Measurements from ENCODE around the gene RIMBP3C.
A peak's percentile ranks its signal among the peaks of the same experiment; 100 is the strongest.
"Not testable (repeated sequence)": the region's sequence is repeated elsewhere in the genome, so short reads cannot be mapped to it uniquely, and the experiment has no call there.

Gene RIMBP3C

DNA sequence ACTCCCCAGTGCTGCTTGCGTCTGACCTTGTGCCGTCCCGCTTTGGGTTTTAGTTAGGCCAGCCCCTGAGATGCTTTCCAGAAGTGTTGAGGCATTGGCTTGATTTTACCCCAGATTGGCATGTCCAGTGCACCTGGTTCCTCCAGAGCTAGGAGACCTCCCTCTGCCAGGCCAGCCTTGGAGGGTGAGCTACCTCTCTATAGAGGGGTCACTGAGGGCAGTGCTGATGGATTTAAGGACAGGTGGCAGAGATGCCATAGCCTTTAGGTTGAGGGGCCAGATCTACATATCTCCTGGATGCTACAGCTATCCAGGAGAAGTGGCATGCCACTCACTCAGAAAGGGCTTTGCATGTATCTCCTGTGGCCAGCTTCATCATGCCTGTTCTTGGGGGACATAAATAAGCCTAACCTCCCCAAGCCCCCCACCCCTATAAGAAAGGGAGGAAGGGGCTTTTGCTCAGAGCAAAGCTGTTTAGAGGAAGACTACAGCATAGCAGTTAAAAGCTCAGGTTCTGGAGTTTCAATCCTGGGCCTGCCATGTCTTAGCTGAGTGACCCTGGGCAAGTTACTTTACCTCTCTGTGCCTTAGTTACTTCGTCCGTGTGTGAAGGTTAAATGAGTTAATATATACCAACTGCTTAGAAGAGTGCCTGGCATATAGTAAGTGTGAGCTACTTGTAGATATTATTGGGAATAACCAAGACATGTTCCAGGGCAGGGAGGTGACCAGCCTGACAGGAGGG is 22.7 kb upstream of the RIMBP3C start:
- DNase-seq, result no peak

DNA sequence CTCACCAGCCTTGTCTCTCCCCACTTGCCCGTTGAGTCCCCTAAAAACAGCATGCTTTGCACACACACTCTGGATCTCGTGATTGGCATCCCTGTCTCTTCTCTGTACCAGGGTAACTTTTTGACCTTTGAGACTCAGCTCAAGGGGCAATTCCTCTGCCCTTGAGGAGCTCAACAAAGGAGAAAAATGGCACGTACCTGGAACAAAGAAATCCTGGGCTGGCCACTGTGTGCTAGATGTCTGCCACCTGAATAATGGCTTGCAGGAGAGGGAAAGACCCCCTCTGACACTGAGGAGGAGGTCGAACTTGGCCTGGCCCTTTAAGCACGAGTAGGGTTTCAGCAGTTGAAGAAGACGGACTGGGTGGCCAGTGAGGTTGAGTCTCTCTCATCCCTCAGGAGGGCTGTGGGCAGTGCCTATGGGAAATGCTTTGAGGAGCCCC is 22.1 kb upstream of the RIMBP3C start:
- DNase-seq, result no peak

DNA sequence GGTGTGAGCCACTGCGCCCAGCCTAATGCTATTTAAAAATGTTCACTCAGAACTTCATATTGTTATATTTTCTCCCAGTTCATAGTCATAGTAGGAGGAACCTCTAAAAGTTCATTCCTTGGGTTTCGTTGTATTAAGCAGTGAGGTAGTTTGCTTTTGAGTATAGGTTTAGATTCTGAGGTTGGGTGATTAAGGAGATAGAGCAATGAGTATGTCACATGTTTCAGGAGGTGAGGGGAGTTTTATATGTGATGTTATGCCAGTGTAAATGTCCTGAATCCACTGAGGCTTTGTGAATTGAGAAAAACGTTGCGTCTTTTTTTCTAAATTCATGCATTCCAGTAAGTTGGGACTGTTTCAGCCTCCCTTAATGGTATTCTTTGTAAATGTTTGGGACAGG is 20.4 kb upstream of the RIMBP3C start:
- DNase-seq, result no peak

DNA sequence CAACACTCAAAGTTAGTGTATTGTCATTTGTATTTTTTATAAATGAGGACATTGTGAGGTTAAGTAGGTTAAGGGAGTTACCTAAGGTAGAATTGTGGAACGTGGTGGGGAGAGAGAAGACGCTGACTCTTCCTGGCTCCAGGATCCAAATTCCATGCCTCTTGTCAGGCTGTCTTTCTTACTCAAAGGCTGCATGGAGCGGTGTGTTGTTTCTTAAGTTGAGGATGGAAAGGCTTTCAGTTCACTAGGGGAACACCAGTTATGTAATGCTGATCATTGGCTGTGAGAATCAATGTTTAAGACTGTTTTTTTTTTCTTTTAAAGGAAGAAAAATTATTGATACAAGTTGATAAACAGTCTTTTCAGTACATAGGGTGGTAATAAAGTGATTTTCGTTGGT is 19.1 kb upstream of the RIMBP3C start:
- DNase-seq, result no peak

DNA sequence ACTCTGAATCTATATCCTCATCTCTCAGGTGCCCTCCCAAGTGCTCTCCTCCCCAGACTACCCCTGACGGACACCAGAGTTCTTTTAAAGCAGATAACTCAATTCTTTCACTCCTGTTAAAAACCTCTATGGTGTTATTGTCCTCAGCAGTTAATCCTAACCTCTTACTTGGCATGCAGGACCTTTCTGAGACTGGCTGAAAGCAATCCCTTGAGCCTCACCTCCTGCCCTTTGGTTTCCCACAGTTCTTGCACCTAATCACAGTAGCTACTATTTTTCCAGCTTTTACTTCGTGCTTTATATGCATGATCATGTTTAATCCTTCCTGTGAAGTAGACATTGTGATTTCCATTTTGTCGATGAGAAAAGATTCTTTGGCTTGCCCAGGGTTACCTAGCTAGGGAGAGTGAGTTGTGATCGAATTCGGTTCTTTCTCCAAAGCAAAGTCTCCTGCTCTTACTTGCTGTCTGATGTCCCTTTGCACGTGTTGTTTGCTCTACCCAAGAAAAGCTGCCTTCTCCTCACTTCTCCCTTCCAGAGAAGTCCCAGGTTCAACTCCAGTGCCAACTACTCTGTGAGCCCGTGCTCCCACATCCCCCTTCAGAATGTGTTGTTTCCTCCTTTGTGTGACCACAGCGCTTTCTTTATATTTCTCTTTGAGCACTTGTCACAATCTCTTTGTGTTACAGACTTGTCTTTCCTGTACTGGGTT is 18.4 kb upstream of the RIMBP3C start:
- DNase-seq, result no peak

DNA sequence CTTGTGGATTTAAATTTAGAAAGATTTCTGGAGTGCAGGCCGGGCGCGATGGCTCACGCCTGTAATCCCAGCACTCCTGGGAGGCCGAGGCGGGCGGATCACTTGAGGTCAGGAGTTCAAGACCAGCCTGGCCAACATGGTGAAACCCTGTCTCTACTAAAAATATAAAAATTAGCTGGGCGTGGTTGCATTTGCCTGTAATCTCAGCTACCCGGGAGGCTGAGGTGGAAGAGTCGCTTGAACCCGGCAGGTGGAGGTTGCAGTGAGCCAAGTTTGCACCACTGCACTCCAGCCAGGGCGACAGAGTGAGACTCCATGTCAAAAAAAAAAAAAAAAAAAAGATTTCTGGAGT is 17.8 kb upstream of the RIMBP3C start:
- not testable (repeated sequence) for DNase-seq

DNA sequence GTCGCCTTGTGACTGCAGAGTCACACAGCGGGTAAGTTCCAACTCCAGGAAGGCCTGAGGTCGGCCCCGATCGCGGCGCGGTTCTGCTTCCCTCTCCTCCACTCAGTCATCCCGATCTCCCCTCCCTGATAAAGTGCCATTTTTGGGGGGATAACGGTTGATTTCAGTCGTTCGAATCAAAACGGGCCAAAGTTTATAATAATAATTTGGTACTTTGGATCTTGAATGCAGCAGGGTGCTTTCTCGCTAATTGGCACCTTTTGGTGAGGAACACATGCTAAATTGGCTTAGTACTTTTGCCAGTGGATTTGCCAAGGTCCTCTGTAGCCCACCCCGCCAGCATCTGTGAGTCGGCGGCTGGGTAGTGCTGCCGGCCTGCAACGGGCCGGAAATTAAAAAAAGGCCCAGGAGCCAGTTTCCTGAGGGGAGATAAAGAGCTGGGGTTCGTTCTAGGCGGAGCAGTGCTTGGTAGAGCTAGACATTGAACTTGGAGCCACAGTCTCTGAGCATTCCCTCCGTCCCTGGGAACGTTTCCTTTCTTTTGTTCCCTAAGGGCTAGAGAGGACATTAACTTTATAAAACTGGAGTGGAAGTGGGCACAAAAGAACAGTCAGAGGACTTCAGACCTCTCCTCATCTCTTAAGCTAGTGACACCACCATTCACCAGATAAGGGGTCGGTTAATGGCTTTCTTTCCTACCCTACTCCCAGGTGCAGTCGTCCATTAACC is 17.2 kb upstream of the RIMBP3C start:
- DNase-seq, result peak; percentile 47

DNA sequence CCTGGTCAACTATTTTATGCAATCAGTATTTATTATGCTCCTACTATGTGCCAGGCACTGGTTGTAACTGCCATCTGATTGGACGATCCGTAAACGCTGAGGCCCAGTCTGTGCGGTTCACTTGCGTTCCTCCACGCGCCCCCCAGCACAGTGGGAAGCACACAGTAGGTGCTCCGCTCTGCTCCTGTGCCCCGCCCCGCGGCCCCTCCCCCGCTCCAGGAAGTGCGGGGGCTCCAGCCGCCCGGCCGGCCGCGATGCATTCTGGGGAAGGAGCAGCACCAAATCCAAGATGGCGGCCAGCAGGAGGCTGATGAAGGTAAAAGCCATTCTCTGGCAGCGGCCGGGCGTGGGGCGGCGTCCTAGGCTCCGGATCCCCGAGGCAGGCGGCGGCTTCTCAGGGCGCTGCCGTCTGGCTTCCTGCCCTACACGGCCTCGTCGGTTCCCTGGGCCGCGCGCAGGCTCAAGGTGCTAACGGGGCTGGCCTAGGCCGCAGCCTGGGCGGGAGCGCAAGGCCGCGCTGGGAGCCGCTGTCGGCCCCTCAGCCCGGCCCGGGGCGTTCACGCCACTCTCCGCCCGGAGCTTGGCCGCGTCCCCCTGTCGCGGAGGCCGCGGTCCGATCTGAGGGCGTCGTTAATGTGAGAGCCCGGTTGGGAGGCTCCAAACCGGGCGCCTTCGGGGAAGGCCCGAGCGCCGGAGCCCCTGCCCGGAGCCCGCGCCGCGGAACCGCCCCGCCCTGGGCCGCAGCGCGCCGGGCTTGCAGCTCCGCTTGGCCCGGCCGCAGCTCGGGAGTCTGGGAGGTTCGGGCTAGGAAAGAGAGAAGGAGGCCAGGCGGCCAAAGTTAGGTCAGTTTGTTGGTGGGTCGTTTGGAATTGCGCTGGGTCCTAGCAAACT is 16.4 kb upstream of the RIMBP3C start, which contains the start of gene UBE2L3:
UBE2L3 (plus strand) TSS at position 259 of the 891 bp plus-strand sequence; CDS start at position 290, 31 bp downstream.
- DNase-seq, result peak; percentile 91

DNA sequence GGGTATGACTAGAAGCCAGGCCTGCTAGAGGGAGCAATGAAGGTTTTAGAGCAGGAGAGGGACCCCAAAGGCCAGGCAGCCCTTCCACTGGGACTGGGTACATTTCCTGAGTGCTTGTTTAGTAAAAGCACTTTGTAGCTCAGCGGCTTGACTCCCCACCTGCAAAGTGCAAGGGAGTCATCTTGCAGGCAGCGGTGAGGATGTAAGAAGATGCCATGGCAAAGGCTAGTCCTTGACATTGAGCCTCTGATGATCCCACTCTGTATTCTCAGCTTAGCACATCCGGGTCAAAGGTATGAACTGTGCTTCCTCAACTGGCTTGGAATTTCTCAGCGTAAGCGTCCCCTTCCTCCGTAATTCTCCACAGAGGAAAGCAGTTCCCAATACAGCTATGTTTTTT is 13.2 kb upstream of the RIMBP3C start:
- DNase-seq, result no peak

DNA sequence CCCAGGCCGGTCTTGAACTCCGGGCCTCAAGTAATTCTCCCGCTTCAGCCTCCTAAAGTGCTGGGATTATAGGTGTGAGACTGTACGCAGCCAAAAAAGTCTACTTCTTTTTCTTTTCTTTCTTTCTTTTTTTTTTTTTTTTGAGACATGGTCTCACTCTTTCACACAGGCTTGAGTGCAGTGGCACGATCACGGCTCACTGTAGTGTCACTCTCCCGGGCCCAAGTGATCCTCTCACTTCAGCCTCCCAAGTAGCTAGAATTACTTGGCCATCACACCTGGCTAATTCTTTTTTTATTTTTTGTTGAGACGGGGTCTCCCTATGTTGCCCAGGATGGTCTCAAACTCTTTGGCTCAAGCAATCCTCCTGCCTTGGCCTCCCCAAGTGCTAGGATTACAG is 12.7 kb upstream of the RIMBP3C start:
- DNase-seq, result no peak

DNA sequence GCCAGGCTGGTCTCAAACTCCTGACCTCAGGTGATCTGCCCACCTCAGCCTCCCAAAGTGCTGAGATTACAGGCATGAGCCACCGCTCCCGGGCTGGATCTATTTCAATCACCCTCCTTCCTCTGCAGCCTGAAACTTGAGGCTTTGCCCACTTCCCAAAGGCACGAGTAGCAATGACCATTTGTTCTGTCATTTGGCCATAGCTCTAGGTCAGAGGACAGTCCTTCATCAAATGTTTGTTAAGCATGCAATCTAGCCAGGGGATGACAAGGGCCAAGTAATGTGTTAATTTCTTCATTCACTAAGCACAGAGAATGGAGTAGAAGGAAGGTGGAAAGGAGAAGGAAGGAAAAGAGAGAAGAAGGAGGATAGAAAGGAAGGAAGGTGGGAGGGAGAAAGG is 9.4 kb upstream of the RIMBP3C start:
- not testable (repeated sequence) for DNase-seq

DNA sequence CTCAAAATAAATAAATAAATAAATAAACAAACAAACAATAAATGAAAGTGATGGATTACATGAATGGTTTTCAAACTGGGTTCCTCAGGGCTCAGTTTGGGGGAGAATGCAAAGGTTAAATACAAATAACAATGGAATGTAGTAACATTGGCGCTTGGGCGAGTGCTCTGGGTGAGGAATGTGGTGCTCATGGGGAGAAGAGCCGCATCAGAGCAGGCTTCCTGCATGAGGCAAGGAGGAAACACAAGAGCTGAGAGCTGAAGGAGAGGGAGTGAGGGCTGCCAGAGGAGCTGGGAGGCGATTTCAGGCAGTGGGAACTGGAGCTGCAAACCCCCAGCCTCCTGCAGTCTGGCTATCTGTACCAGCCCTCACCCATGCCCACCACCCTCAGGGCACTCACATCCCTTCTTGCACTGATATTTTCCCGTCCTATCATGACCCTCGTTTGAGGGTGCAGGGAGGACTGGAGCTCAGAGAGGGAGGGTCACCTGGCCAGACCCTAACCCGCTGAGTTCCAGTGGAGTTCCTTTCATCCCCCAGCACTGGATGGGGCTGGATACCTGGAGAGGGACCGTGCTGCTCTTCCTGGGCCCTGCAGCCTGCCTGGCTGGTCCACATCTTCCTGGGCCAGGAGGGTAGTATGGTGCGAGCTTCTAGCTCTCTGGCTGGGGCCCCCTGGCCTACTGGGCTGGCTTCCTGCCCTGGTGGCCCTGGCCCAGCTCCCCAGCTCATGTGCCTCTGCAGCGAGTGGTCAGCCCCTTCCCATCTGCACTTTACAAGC is 8.3 kb upstream of the RIMBP3C start:
- not testable (repeated sequence) for DNase-seq

DNA sequence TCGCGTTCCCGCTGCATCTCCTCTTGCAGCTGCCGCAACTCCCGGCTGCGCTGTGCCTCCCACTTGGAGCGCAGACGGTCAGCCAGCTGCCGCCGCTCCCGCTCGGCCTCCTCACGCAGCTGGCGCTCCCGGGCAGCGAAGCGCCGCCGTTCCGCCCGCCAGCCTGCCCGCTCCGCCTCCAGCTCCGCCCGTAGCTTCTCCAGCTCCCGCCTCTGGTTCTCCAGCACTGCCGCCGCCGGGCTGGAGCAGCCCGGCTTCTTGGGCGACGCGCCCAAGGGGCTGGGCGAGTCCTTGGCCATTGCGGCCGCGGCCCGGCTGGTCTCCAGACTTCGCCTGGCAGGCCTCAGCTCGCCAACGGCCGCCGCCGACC is 598 bp downstream of the RIMBP3C start:
- not testable (repeated sequence) for DNase-seq

DNA sequence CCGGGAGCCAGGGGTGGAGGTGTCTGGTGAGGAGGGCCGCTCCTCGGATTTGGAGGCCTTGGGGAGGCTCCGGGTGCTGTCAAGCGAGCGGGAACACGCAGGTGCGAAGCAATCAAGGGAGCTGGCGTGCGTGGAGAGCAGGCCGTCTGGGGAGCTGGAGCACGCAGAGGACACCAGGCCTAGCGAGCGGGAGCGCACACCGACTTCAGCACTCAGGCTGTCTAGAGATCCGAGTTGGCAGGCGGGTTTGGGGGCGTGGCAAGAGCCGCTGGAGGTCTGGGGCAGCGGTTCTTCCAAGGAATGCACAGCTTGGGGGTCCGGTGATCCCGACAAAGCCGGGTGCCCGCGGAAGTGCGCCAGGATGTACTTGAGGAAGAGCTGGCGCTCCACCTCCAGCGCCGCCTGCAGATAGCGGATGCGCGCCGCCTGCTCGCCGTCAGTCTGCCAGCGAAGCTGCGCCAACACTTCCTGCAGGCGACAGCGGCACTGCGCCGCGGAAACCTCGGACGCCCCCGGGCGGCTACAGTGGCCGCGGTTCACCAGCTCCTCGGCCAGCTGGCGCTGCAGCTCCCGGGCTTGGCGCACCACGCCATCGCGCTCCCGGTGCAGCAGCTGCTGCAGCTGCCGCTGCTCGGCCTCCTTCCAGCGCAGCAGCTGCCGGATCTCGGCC is 1.1 kb downstream of the RIMBP3C start:
- DNase-seq, result not testable (repeated sequence)

DNA sequence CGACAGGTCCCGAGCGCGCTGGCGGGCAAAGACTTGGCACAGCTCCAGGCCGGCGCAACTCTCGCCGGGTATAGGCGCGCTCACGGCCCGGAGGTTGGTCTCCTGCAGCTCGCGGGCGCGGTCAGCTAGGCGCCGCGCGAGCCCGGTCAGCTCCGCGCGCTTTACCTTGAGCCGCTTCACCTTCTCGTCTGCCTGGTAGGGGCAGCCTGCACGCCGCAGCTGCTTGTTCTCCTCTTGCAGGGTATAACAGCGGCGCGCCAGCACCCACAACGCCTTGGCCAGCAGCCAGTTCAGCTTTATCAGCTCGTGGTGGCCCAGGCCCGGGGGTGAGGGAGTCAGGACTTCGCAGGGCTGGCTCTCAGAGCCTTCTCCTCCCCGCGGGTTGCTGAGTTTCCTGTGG is 1.7 kb downstream of the RIMBP3C start:
- DNase-seq, result not testable (repeated sequence)

DNA sequence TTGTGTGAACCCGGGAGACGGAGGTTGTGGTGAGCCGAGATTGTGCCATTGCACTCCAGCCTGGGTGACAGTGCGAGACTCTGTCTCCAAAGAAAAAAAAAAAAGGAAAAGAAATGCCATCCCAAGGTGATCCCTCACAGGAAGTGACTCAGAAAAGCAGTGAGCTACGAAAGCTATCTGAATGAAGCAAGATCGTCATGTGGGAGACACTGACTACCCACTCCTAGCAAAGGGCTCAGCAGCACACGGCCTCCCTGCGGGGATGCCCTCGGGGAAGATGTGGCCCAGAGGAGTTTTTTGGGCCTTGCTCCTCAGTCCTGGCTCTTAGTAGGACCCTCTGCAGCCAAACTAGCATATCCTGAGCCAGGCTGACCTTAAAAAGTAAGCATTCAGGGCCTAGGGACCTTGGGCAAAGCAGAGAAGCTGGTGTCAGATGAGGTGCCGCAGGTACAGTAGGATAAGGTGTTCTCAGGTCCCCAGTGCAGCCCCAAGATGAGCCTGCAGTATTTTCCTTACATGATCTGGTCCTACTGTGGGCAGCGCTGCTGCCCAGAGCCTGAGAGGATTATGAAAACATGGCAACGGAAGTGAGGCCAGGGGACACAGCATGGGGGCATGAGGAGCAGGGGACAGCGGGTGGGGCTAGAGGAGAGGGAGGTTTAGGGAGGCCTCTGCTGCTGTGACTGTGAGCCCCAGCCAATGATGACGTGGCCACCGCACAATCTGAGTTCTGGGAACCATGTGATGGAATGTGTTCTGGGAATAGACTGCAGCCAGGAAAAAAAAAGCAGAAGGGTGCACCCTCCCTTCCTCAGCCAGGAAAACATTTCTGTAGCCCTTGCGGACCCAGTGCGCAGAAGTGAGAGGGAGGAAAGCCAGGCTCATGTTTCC is 6.6 kb downstream of the RIMBP3C start:
- not testable (repeated sequence) for DNase-seq

DNA sequence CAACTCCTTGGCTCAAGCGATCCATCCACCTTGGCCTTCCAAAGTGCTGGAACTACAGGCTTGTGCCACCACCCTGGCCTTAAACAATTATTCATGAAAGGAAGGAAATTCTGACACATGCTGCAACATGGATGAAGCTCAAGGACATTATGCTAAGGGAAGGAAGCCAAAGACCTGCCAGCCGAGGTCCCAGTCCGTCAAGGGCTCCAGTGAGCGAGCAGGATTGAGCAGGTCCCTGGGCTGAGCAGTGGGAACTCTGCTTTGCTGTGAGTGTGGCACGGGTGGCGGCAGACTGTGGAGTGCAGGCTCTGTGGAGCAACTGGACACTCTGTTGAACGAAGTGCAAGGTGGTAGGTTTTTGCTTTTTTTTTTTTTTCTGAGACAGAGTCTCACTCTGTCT is 11.4 kb downstream of the RIMBP3C start:
- not testable (repeated sequence) for DNase-seq

DNA sequence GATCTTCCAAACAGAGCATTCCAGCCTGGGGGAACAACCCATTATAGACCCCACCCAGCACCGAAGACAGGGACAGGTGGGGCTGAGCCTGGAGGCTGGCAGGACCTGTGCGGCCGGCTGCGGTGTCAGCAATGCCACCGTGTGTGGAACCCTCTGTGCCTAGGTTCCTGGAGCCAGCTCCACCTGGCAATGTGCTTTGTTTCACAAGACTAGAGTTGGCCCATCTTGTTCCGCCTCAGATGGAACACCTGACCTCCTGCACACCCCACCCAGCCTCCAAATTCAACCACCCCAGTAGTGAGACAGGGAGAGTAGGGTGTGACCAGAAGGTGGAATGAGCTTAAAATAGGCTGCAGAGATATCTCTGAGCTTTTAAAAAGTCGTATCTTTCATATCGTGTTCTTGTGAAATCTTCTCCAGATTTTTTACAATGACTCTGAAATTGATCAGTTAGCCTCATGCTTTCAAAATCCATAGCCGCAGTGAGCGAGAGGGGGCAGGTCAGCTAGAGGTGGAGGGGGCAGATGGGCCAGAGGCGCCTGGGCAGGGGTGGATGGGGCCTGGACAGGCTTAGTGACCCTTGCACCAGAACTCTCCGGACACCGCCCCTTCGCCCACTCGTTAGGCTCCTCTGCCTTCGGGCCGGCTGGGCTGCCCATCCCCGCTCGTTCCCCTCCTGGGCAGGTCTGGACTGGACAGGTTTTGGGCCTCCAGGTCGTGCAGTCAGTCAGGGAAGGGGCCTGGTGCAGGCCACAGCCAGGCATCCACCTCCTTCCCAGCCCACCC is 18.2 kb downstream of the RIMBP3C start:
- DNase-seq, result not testable (repeated sequence)

DNA sequence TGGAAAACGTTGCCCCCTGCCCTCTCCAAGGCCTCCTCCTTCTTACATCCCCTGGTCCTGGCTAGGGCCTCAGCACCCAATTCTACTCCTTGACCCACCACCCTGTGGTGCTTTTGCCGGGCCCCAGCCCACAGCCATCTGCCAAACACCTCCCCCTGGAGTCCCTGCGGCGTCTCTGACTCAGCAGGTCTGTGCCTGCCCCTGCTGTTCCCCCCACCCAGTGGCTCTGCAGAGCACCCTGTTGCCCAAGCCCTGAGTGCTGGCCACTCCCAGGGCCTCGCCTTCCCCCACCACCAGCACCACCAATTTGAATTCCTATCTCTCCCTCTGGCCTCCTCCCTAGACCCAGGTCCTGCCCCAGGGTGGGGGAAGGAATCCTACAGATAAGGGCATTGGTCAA is 19.7 kb downstream of the RIMBP3C start:
- not testable (repeated sequence) for DNase-seq
